H1 (cell line): Measurements from ENCODE around the gene CHRM1. TPM values are rescaled to one million over a fixed set of nuclear protein-coding genes. Genes with fewer than 3 reads are reported as not detected.
A peak's percentile ranks its signal among the peaks of the same experiment; 100 is the strongest.

Experiments
- CBX5 ChIP-seq: fragments of 300-800, 300-1000 bp; sonication (generic); IDR thresholded peaks from 2 replicates; pipeline ENCODE4 v1.7.1; 2016; ENCODE audit warnings: antibody characterized with exemption, low read length, low read depth
- CEBPB ChIP-seq: IDR thresholded peaks from 2 replicates; pipeline ENCODE4 v1.6.1; 2012; ENCODE audit warnings: low read depth, low read length
- CHD2 ChIP-seq: IDR thresholded peaks from 2 replicates; pipeline ENCODE4 v1.6.1; 2012; ENCODE audit warnings: low read length, improper control_type of control experiment
- EP300 ChIP-seq, 2 experiments: IDR thresholded peaks; 1 replicate in 1 of 2; 2 replicates in 1 of 2; pipeline ENCODE4 v1.6.1; 2011 to 2012; ENCODE audit warnings: low read depth in 2 of 2, low read length in 2 of 2, mild to moderate bottlenecking in 2 of 2, borderline replicate concordance in 1 of 2, inconsistent platforms in 1 of 2, moderate library complexity in 1 of 2
- FOSL1 ChIP-seq: IDR thresholded peaks from 2 replicates; pipeline ENCODE4 v1.6.1; 2011; ENCODE audit warnings: mild to moderate bottlenecking, low read depth, low read length, moderate library complexity; ENCODE audit not compliant: insufficient read depth
- JUN ChIP-seq: IDR thresholded peaks from 2 replicates; pipeline ENCODE4 v1.6.1; 2011; ENCODE audit warnings: low read depth, mild to moderate bottlenecking, improper control_type of control experiment, low read length
- KDM1A ChIP-seq: fragments of 200-600, 300-600 bp; sonication (generic); IDR thresholded peaks from 2 replicates; pipeline ENCODE4 v1.7.1; 2016; ENCODE audit warnings: mild to moderate bottlenecking, low read length, borderline replicate concordance
- KDM4A ChIP-seq: IDR thresholded peaks from one replicate; pipeline ENCODE4 v1.7.1; 2012; ENCODE audit warnings: low read depth, mild to moderate bottlenecking, moderate library complexity, low read length, inconsistent platforms; ENCODE audit not compliant: severe bottlenecking
- KDM5A ChIP-seq: fragments of 200-600 bp; IDR thresholded peaks from 2 replicates; pipeline ENCODE4 v1.7.1; 2012; ENCODE audit warnings: mild to moderate bottlenecking, low read length, inconsistent platforms, mixed read lengths
- RFX5 ChIP-seq: IDR thresholded peaks from 2 replicates; pipeline ENCODE4 v1.6.1; 2011; ENCODE audit warnings: low read depth, low read length, improper control_type of control experiment, borderline replicate concordance
- RNF2 ChIP-seq: fragments of 200-900, 300-1000 bp; sonication (generic); IDR thresholded peaks from 2 replicates; pipeline ENCODE4 v1.7.1; 2016; ENCODE audit warnings: borderline replicate concordance, low read depth, mild to moderate bottlenecking, antibody characterized with exemption, low read length; ENCODE audit not compliant: poor library complexity, severe bottlenecking; ENCODE audit errors: missing control alignments
- RXRA ChIP-seq: IDR thresholded peaks from 2 replicates; pipeline ENCODE4 v1.6.1; 2011; ENCODE audit warnings: low read depth, mild to moderate bottlenecking, low read length, moderate library complexity; ENCODE audit not compliant: insufficient read depth
- SAP30 ChIP-seq: fragments of 300-600 bp; sonication (generic); IDR thresholded peaks from 2 replicates; pipeline ENCODE4 v1.7.1; 2012; ENCODE audit warnings: low read length, moderate library complexity, mild to moderate bottlenecking, inconsistent platforms; ENCODE audit not compliant: insufficient read depth, insufficient replicate concordance
- SP1 ChIP-seq: IDR thresholded peaks from 2 replicates; pipeline ENCODE4 v1.6.1; 2011; ENCODE audit warnings: low read depth, low read length
- TAF7 ChIP-seq: optimal IDR thresholded peaks from 2 replicates; pipeline ENCODE3; 2011; ENCODE audit warnings: low read depth, mild to moderate bottlenecking, inconsistent platforms, low read length, moderate library complexity, borderline replicate concordance
- polyA plus RNA-seq, 7 experiments: library from polyadenylated mRNA; depleted of rRNA in 3 of 7; stranded (reverse) in 5 of 7; unstranded in 2 of 7; fragments of >200 nt in 5 of 7; fragments of 200-250 nt in 2 of 7; gene quantifications; 1 replicate in 5 of 7; 2 replicates in 1 of 7; 4 replicates in 1 of 7; pipeline versions ENCODE4 v1.2.1 to v1.2.3, GENCODE V29; 2011 to 2013; ENCODE audit warnings: missing spikeins in 2 of 7, mixed read lengths in 2 of 7
- total RNA-seq: library from RNA; stranded (reverse); fragmentation: NEBNext Ultra II Directional; extraction: Animal tissue kit (Norgen Biotek cat#: 25700); gene quantifications from 2 replicates; pipeline ENCODE4 v1.2.1, GENCODE V29; 2021
- TF ChIP-seq, protein P1 (sequence below): IDR thresholded peaks from 2 replicates; pipeline ENCODE4 v1.6.1; 2012; ENCODE audit warnings: inconsistent platforms
- TF ChIP-seq, protein P2 (sequence below), 3 experiments: IDR thresholded peaks; 1 replicate in 2 of 3; 2 replicates in 1 of 3; pipeline versions ENCODE4 v1.5.1 to v1.6.1; 2011; ENCODE audit warnings: low read length in 3 of 3, mild to moderate bottlenecking in 3 of 3, inconsistent platforms in 2 of 3, low read depth in 1 of 3, moderate library complexity in 1 of 3; ENCODE audit not compliant: insufficient read depth in 1 of 3; ENCODE audit errors: control extremely low read depth in 1 of 3
- TF ChIP-seq, protein P3 (sequence below): IDR thresholded peaks from 2 replicates; pipeline ENCODE4 v1.6.1; 2011; ENCODE audit warnings: low read depth, mild to moderate bottlenecking, low read length; ENCODE audit not compliant: insufficient read depth

Gene CHRM1
- total and polyA plus RNA-seq, 2 of the 8 experiments (the other 6 are each of a cell fraction or from before 2014, with no cell fraction given), result 0.08 TPM; not detected in 1

DNA sequence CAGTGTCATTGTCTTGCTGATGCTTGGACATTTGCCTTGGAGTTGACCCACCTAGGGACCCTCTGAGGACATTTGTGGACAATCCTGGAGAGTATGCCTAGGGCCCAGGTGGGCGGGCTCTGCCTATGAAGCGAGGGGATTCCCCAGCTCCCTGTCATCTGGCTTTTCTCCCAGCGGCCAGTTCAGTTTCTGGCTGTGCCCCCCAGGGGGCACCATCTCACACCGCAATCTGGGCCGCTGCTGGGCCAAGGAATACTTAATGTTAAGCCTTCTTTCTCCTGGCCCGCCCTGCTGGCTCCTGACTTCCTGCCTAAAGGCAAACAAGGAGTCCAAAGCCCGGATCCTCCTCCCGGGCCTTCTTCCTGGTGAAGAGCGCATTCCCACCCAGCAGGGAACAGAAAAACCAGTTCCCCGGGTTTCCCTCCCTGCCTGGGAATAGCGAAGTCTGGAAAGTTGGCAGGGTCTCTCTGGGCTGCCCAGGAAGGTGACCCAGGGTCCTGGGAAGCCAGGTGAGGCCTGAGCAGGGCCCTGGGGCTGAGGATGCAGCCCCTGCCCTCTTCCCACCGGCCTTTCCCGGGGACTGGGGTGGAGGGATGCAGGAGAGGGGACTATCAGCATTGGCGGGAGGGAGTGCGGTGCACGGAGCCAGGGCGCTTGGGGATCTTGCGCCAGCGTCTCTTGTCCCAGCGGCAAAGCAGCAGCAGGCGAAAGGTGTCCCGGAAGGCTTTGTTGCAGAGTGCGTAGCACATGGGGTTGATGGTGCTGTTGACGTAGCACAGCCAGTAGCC, 11.9 kb downstream of the CHRM1 start (continued):
- TF ChIP-seq, protein P1, sequence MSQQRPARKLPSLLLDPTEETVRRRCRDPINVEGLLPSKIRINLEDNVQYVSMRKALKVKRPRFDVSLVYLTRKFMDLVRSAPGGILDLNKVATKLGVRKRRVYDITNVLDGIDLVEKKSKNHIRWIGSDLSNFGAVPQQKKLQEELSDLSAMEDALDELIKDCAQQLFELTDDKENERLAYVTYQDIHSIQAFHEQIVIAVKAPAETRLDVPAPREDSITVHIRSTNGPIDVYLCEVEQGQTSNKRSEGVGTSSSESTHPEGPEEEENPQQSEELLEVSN, result no peak; the same call in 1 of the 2 replicates
- TF ChIP-seq EP300 (IDR thresholded peaks at IDR 0.05; ENCODE audit: borderline replicate concordance in 1 of 2, low read depth in 2 of 2, low read length in 2 of 2), result no peak; a peak in 1 of 3 replicates
- TF ChIP-seq RNF2, result no peak
- peak; percentile 75 for TF ChIP-seq TAF7
- peak; percentile 69 for TF ChIP-seq KDM1A
- no peak for TF ChIP-seq JUN
- TF ChIP-seq RXRA, result no peak
- TF ChIP-seq SP1, result peak; percentile 90
- TF ChIP-seq, protein P2, sequence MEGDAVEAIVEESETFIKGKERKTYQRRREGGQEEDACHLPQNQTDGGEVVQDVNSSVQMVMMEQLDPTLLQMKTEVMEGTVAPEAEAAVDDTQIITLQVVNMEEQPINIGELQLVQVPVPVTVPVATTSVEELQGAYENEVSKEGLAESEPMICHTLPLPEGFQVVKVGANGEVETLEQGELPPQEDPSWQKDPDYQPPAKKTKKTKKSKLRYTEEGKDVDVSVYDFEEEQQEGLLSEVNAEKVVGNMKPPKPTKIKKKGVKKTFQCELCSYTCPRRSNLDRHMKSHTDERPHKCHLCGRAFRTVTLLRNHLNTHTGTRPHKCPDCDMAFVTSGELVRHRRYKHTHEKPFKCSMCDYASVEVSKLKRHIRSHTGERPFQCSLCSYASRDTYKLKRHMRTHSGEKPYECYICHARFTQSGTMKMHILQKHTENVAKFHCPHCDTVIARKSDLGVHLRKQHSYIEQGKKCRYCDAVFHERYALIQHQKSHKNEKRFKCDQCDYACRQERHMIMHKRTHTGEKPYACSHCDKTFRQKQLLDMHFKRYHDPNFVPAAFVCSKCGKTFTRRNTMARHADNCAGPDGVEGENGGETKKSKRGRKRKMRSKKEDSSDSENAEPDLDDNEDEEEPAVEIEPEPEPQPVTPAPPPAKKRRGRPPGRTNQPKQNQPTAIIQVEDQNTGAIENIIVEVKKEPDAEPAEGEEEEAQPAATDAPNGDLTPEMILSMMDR (IDR thresholded peaks at IDR 0.05; ENCODE audit: control extremely low read depth in 1 of 3, insufficient read depth in 1 of 3, low read depth in 1 of 3, low read length in 3 of 3), result peak; percentile 53 to 84 (median 67)
- 0 out of 2 replicates have a peak, but pooled peaks have one; percentile 23 for TF ChIP-seq RFX5
- no peak for TF ChIP-seq CBX5
- no peak for TF ChIP-seq CEBPB
- no peak for TF ChIP-seq SAP30
- no peak for TF ChIP-seq FOSL1
- TF ChIP-seq CHD2, result peak; percentile 54; the same call in 1 of the 2 replicates
- no peak for TF ChIP-seq KDM5A
- TF ChIP-seq, protein P3, sequence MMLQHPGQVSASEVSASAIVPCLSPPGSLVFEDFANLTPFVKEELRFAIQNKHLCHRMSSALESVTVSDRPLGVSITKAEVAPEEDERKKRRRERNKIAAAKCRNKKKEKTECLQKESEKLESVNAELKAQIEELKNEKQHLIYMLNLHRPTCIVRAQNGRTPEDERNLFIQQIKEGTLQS, result no peak
- no peak for TF ChIP-seq KDM4A
